SIG-M5 treated with dmso at 0.1 percent for 504 hours (cell line): Measurements from ENCODE around the gene UGT1A9.

Experiments
- DNase-seq: peaks from one replicate; lab custom pipeline; 2025; ENCODE audit not compliant: unreplicated experiment; lab: John Stamatoyannopoulos, UW

UGT1A9 gene

GRCh38 chr2:233758141-233758540, 86.4 kb downstream of the UGT1A9 start:
- DNase-seq, result no peak

GRCh38 chr2:233758849-233759248, 87.2 kb downstream of the UGT1A9 start:
- DNase-seq, result no peak

- DNase-seq, result no peak
Measured at GRCh38 chr2:233760043-233760442, 88.3 kb downstream of the UGT1A9 start, which contains the start of gene UGT1A1. Gene UGT1A1 (plus strand): TSS chr2:233760270. CDS start chr2:233760288, 18 bp downstream.

- DNase-seq, result no peak
Measured at GRCh38 chr2:233761040-233761769, 89.5 kb downstream of the UGT1A9 start.

- DNase-seq, result no peak
Measured at GRCh38 chr2:233764264-233764663, 92.6 kb downstream of the UGT1A9 start.

GRCh38 chr2:233764761-233765160, 93.1 kb downstream of the UGT1A9 start:
- no peak for DNase-seq

GRCh38 chr2:233766416-233766815, 94.7 kb downstream of the UGT1A9 start:
- DNase-seq, result no peak

GRCh38 chr2:233768076-233768475, 96.4 kb downstream of the UGT1A9 start:
- no peak for DNase-seq

GRCh38 chr2:233769260-233769659, 97.6 kb downstream of the UGT1A9 start:
- DNase-seq, result no peak

GRCh38 chr2:233772153-233772552, 100.5 kb downstream of the UGT1A9 start:
- DNase-seq, result no peak

GRCh38 chr2:233772583-233772982, 100.9 kb downstream of the UGT1A9 start:
- DNase-seq, result no peak

- no peak for DNase-seq
Measured at GRCh38 chr2:233773854-233774253, 102.2 kb downstream of the UGT1A9 start.

- DNase-seq, result no peak
Measured at GRCh38 chr2:233775414-233775813, 103.7 kb downstream of the UGT1A9 start.

- DNase-seq, result no peak
Measured at GRCh38 chr2:233778030-233778429, 106.3 kb downstream of the UGT1A9 start, which contains the start of gene MROH2A. Gene MROH2A (plus strand): TSS chr2:233778330. CDS start chr2:233779359, 1,029 bp downstream.

GRCh38 chr2:233779722-233780121, 108.0 kb downstream of the UGT1A9 start:
- no peak for DNase-seq

GRCh38 chr2:233780771-233781170, 109.1 kb downstream of the UGT1A9 start:
- no peak for DNase-seq

- DNase-seq, result no peak
Measured at GRCh38 chr2:233789554-233789953, 117.9 kb downstream of the UGT1A9 start.

GRCh38 chr2:233791151-233791882, 119.6 kb downstream of the UGT1A9 start:
- no peak for DNase-seq

GRCh38 chr2:233791883-233792329, 120.2 kb downstream of the UGT1A9 start:
- no peak for DNase-seq

- no peak for DNase-seq
Measured at GRCh38 chr2:233792720-233793119, 121.0 kb downstream of the UGT1A9 start.

- no peak for DNase-seq
Measured at GRCh38 chr2:233793465-233794127, 121.9 kb downstream of the UGT1A9 start.
